Osteoblast (primary cell): ENCODE results near the gene C19orf67. TPM values are rescaled to one million over a fixed set of nuclear protein-coding genes. Genes with fewer than 3 reads are reported as not detected.

ENCODE experiments used
- DNase-seq: peaks from one replicate; pipeline ENCODE4 v3.0.0; 2011; ENCODE audit warnings: low spot score, mixed read lengths; ENCODE audit not compliant: insufficient read length; ENCODE audit errors: missing footprints
- H2AFZ ChIP-seq: 2 replicates; pipeline ENCODE4 v1.6.0; 2011; ENCODE audit warnings: mild to moderate bottlenecking, low read length
- H3K27ac ChIP-seq: 2 replicates; pipeline ENCODE4 v1.5.1; 2011; ENCODE audit warnings: mild to moderate bottlenecking, low read depth, low read length, moderate library complexity
- H3K27me3 ChIP-seq: 2 replicates; pipeline ENCODE4 v1.6.0; 2012; ENCODE audit warnings: mild to moderate bottlenecking, control low read depth, inconsistent platforms, low read length, moderate library complexity; ENCODE audit not compliant: insufficient read depth
- H3K36me3 ChIP-seq: 2 replicates; pipeline ENCODE4 v1.5.1; 2011; ENCODE audit warnings: mild to moderate bottlenecking, low read length, control low read depth, moderate library complexity; ENCODE audit not compliant: insufficient read depth
- H3K4me1 ChIP-seq: 2 replicates; pipeline ENCODE4 v1.5.1; 2011; ENCODE audit warnings: mild to moderate bottlenecking, low read length, control low read depth, moderate library complexity; ENCODE audit not compliant: insufficient read depth
- H3K4me2 ChIP-seq: 2 replicates; pipeline ENCODE4 v1.6.0; 2011; ENCODE audit warnings: mild to moderate bottlenecking, low read length; ENCODE audit not compliant: insufficient read depth
- H3K4me3 ChIP-seq: fragments of 200-600 bp; sonication (generic); 3 replicates; pipeline ENCODE4 v1.5.1; 2012; ENCODE audit warnings: mild to moderate bottlenecking, low read length, inconsistent platforms; ENCODE audit not compliant: insufficient read depth
- H3K79me2 ChIP-seq: 2 replicates; pipeline ENCODE4 v1.6.0; 2012; ENCODE audit warnings: mild to moderate bottlenecking, low read length, control low read depth, inconsistent platforms; ENCODE audit not compliant: insufficient read depth
- H3K9me3 ChIP-seq: 2 replicates; pipeline ENCODE4 v1.5.1; 2011; ENCODE audit warnings: low read depth, low read length, control low read depth
- H4K20me1 ChIP-seq: 2 replicates; pipeline ENCODE4 v1.6.0; 2012; ENCODE audit warnings: mild to moderate bottlenecking, low read length, control low read depth; ENCODE audit not compliant: insufficient read depth
- CTCF ChIP-seq: IDR thresholded peaks from 2 replicates; pipeline ENCODE4 v1.5.1; 2011; ENCODE audit warnings: mild to moderate bottlenecking, low read depth, low read length, moderate library complexity; ENCODE audit errors: extremely low read depth
- total RNA-seq: library from RNA; depleted of rRNA; stranded (reverse); fragments of >200 nt; gene quantifications from 2 replicates; pipeline ENCODE4 v1.2.3, GENCODE V29; 2012

Gene C19orf67
- total RNA-seq, 1 donor = not detected

DNA sequence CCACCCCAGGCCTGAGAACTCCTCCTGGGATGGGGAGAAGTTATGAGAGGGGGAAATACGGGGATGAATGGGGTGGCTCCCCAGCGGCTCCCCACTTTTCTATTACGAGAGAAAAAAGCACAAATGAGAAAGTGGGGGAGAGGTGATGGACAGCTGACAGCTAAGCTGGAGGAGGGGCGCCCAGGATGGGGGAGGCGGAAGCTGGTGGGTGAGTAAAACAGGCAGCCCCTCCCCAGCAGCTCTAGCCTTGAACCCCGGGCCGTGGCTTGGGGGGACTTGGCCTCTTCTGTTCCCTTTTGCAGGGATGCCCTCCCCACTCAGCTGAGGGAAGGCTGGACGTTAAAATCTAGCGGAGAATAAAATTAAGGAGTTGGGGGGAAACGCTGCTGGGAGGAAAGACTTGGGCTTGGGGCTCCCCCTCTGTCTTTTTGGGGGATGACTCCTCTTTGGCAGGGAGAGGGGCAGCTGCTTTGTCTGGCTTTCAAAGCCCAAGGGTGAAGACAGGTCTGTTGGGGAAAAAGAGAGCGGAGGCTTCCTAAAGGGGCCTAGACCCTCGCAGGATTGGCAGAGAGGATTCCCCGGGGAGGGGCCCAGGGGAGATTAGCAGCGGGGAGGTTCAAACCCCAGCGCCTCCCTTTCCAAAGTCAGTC lies 6.4 kb upstream of the C19orf67 start:
- DNase-seq = peak; percentile 94
- no peaks in the 10 kb centered on the region for H3K79me2 ChIP-seq
- no peaks in the 10 kb centered on the region for H3K27me3 ChIP-seq
- H3K9me3 ChIP-seq = peaks cover 6% of the 10 kb centered on the region
- H3K36me3 ChIP-seq = peaks cover 25% of the 10 kb centered on the region
- H2AFZ ChIP-seq = no peak overlapping the region
- H3K4me1 ChIP-seq = peaks cover 6% of the 10 kb centered on the region
- H3K4me3 ChIP-seq = peak overlapping the region; percentile 79
- peaks cover 12% of the 10 kb centered on the region for H4K20me1 ChIP-seq
- peak overlapping the region; percentile 95 for H3K4me2 ChIP-seq
- peak overlapping the region; percentile 56 for H3K27ac ChIP-seq
- TF ChIP-seq CTCF = no peak

DNA sequence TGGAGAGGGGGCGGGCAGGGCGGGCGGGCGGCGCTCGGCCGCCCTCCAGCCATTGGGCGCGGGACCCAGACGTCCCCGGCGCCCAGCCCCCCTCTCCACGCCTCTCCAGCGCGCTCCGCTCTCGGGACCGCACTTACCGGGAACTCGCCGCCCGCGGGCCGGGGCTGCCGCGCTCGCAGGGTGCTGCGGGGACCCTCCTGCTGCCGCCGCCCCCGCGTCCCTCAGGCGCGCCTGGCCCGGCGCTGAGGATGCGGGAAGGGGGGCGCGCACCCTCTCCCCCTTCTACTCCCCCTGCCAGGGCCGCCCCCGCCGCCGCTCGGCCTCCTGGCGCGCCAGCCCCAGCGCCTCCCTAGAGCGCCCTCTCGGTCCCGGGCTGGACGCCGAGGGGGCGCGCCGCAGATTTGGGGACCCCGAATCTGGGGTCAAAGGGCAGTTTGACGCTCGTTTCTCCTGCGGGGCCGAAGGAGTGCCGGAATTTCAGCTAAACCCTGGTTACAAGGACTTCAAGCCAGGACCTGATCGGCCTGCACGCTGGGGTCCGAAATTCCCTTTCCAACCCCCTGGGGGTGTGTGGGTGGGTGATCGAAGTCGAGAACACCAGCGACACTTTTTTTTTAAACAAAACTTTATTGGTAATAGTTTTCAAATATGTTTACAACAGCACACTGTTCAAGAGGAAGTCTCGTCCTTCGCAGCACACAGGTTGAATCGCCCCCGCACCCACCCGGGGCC lies 5.7 kb upstream of the C19orf67 start:
- Histone ChIP-seq H4K20me1 (peaks cover 12% of the 10 kb centered on the region), H3K36me3 (peaks cover 18% of the 10 kb centered on the region), H3K4me3 (peak overlapping the region; percentile 79), H2AFZ (peak overlapping the region; percentile 68), H3K4me1 (peaks cover 6% of the 10 kb centered on the region), H3K79me2 (no peaks in the 10 kb centered on the region), H3K9me3 (peaks cover 6% of the 10 kb centered on the region), H3K4me2 (peak overlapping the region; percentile 95), H3K27me3 (no peaks in the 10 kb centered on the region), H3K27ac (peak overlapping the region; percentile 56)
- DNase-seq = peak; percentile 75
- TF ChIP-seq CTCF = no peak

GRCh38 chr19:14090509-14091080 lies 5.0 kb upstream of the C19orf67 start, which contains the start of gene SAMD1:
Gene SAMD1, minus strand, starts transcription at chr19:14090751.
- Histone ChIP-seq H3K27ac (peak within 1 kb of the TSS; percentile 56), H3K4me3 (peak within 1 kb of the TSS; percentile 79), H3K79me2 (no peaks in the 10 kb centered on the region), H3K4me2 (peak within 1 kb of the TSS; percentile 95), H4K20me1 (peaks cover 12% of the 10 kb centered on the region), H3K9me3 (peaks cover 6% of the 10 kb centered on the region), H2AFZ (peak within 1 kb of the TSS; percentile 68), H3K27me3 (no peaks in the 10 kb centered on the region), H3K4me1 (peaks cover 6% of the 10 kb centered on the region), H3K36me3 (peaks cover 18% of the 10 kb centered on the region)
- TF ChIP-seq CTCF = no peak
- peak; percentile 99 for DNase-seq
